ENCODE data around the gene JAKMIP1. TPM values are rescaled to one million over a fixed set of nuclear protein-coding genes. Genes with fewer than 3 reads are reported as not detected.

The JAKMIP1 gene
- total and polyA plus RNA-seq, 2 donors (not counting 1 experiment from before 2014, with no cell fraction given) = 0.49 to 1.0 TPM

- ChIA-PET POLR2A (no interaction called here), CTCF (no interaction called here)
- Mint-ChIP-seq H3K27me3 (peaks cover 17% of the 10 kb centered on the region), H3K4me3 (no peak overlapping the region), H3K9me3 (ENCODE audit: insufficient read depth) (peaks cover 2% of the 10 kb centered on the region), H3K27ac (no peak overlapping the region), H3K4me1 (no peaks in the 10 kb centered on the region)
- Histone ChIP-seq H3K36me3 (replicated peaks in 1 of 2; ENCODE audit: control extremely low read depth in 1 of 2, control insufficient read depth in 1 of 2, extremely low read depth in 1 of 2, insufficient read depth in 2 of 2, low read length in 1 of 2) (no peaks in the 10 kb centered on the region), H3K4me1 (ENCODE audit: control insufficient read depth in 2 of 2, insufficient read depth in 2 of 2, low read length in 2 of 2) (no peaks in the 10 kb centered on the region), H3K27ac (ENCODE audit: low read length in 2 of 2) (no peak overlapping the region), H3K79me2 (ENCODE audit: control insufficient read depth, insufficient read depth, low read length) (no peaks in the 10 kb centered on the region), H3K27me3 (replicated peaks in 1 of 4; ENCODE audit: control extremely low read depth in 1 of 4, control insufficient read depth in 3 of 4, insufficient read depth in 4 of 4, low read length in 3 of 4) (peaks cover 0 to 4% (median 0%) of the 10 kb centered on the region in 4 experiments), H4K20me1 (ENCODE audit: control insufficient read depth, insufficient read depth, low read length, poor library complexity, severe bottlenecking) (no peaks in the 10 kb centered on the region), H2AFZ (ENCODE audit: insufficient read depth, low read depth, low read length, poor library complexity, severe bottlenecking) (no peak overlapping the region), H3K4me2 (replicated peaks; ENCODE audit: low read depth, low read length, poor library complexity, severe bottlenecking) (no peak overlapping the region), H3K9me3 (ENCODE audit: control extremely low read depth in 1 of 3, control insufficient read depth in 2 of 3, insufficient read depth in 1 of 3, low read length in 2 of 3) (peaks cover 0 to 10% (median 0%) of the 10 kb centered on the region in 3 donors), H3K4me3 (ENCODE audit: control extremely low read depth in 1 of 5, extremely low read depth in 1 of 5, insufficient read depth in 1 of 5, low read depth in 2 of 5, low read length in 4 of 5) (no peak overlapping the region), H3K9ac (ENCODE audit: low read length) (no peak overlapping the region)
- DNase-seq (no peak), ATAC-seq (ENCODE audit: low read depth) (no peak)
- intact Hi-C loops (cut with micrococcal nuclease) = no loop called here
- TF ChIP-seq CTCF (IDR thresholded peaks at IDR 0.05) = no peak
- no peak for TF ChIP-seq EZH2 (IDR thresholded peaks at IDR 0.05; ENCODE audit: borderline replicate concordance, insufficient read depth, low read depth, low read length, poor library complexity, severe bottlenecking)
- WGBS (ENCODE audit: insufficient coverage) = 91% methylated on average over 5 of the region's 6 CpGs
Observed at GRCh38 chr4:6206771-6207290, 6.5 kb upstream of the JAKMIP1 start.

GRCh38 chr4:6205973-6206372 lies 5.6 kb upstream of the JAKMIP1 start:
- Mint-ChIP-seq H3K4me1 (peaks cover 8% of the 10 kb centered on the region), H3K9me3 (ENCODE audit: insufficient read depth) (peaks cover 6% of the 10 kb centered on the region), H3K27ac (no peak overlapping the region), H3K4me3 (no peak overlapping the region), H3K27me3 (peaks cover 26% of the 10 kb centered on the region)
- TF ChIP-seq CTCF (IDR thresholded peaks at IDR 0.05) = no peak
- no peak for TF ChIP-seq EZH2 (IDR thresholded peaks at IDR 0.05; ENCODE audit: borderline replicate concordance, insufficient read depth, low read depth, low read length, poor library complexity, severe bottlenecking)
- Histone ChIP-seq H3K4me3 (ENCODE audit: control extremely low read depth in 1 of 5, extremely low read depth in 1 of 5, insufficient read depth in 1 of 5, low read depth in 2 of 5, low read length in 4 of 5) (no peak overlapping the region), H3K9me3 (ENCODE audit: control extremely low read depth in 1 of 3, control insufficient read depth in 2 of 3, insufficient read depth in 1 of 3, low read length in 2 of 3) (peaks cover 0 to 19% (median 0%) of the 10 kb centered on the region in 3 donors), H3K9ac (ENCODE audit: low read length) (no peak overlapping the region), H3K27ac (ENCODE audit: low read length in 2 of 2) (no peak overlapping the region), H3K36me3 (replicated peaks in 1 of 2; ENCODE audit: control extremely low read depth in 1 of 2, control insufficient read depth in 1 of 2, extremely low read depth in 1 of 2, insufficient read depth in 2 of 2, low read length in 1 of 2) (no peaks in the 10 kb centered on the region), H3K4me1 (ENCODE audit: control insufficient read depth in 2 of 2, insufficient read depth in 2 of 2, low read length in 2 of 2) (peaks cover 0 to under 1% of the 10 kb centered on the region in 2 donors), H3K27me3 (replicated peaks in 1 of 4; ENCODE audit: control extremely low read depth in 1 of 4, control insufficient read depth in 3 of 4, insufficient read depth in 4 of 4, low read length in 3 of 4) (peaks cover 0 to 6% (median 2%) of the 10 kb centered on the region in 4 experiments), H3K79me2 (ENCODE audit: control insufficient read depth, insufficient read depth, low read length) (no peaks in the 10 kb centered on the region), H4K20me1 (ENCODE audit: control insufficient read depth, insufficient read depth, low read length, poor library complexity, severe bottlenecking) (no peaks in the 10 kb centered on the region), H2AFZ (ENCODE audit: insufficient read depth, low read depth, low read length, poor library complexity, severe bottlenecking) (no peak overlapping the region), H3K4me2 (replicated peaks; ENCODE audit: low read depth, low read length, poor library complexity, severe bottlenecking) (no peak overlapping the region)
- DNase-seq (no peak), ATAC-seq (ENCODE audit: low read depth) (no peak)
- ChIA-PET POLR2A (no interaction called here), CTCF (no interaction called here)
- intact Hi-C loops (cut with micrococcal nuclease) = no loop called here
- 87% methylated on average over 4 of the region's 4 CpGs for WGBS (ENCODE audit: insufficient coverage)
